PC-9 (cell line): ENCODE measurements around the gene PNMA6F. TPM values are rescaled to one million over a fixed set of nuclear protein-coding genes. Genes with fewer than 3 reads are reported as not detected.

Experiments
- BruUV-seq: library from RNA; stranded (reverse); fragments of 400-500 nt; replicated peaks from 2 replicates; lab custom pipeline; 2021; lab: Mats Ljungman, UMichigan
- CTCF ChIA-PET: fragments of 300-600 bp; sonication (Branson Sonifier 250); formaldehyde crosslinking; loops from one replicate; lab custom pipeline; 2022; ENCODE audit warnings: antibody characterized with exemption; lab: Charles Lee
- POLR2A ChIA-PET: fragments of 300-600 bp; sonication (Branson Sonifier 250); formaldehyde crosslinking; loops from one replicate; lab custom pipeline; 2022; ENCODE audit warnings: antibody characterized with exemption; ENCODE audit not compliant: unreplicated experiment; lab: Charles Lee
- DNase-seq, 2 experiments: peaks; one replicate each; pipeline versions ENCODE4 v3.0.0 to v3.0.0-alpha.2; 2015 to 2022; ENCODE audit warnings: mixed read lengths in 1 of 2
- H2AFZ ChIP-seq: fragments of 200-600 bp; sonication (generic); 2 replicates; pipeline ENCODE4 v1.8.1; 2017; ENCODE audit warnings: antibody characterized with exemption
- H3F3A ChIP-seq: fragments of 200-600 bp; sonication (generic); 2 replicates; pipeline ENCODE4 v1.8.1; 2017; ENCODE audit warnings: antibody characterized with exemption, mild to moderate bottlenecking, low read depth; ENCODE audit not compliant: insufficient read depth
- H3K27ac ChIP-seq: fragments of 200-600 bp; sonication (generic); 2 replicates; pipeline ENCODE4 v1.6.1; 2016; ENCODE audit warnings: mixed run types
- H3K27me3 ChIP-seq: fragments of 200-600 bp; sonication (generic); 2 replicates; pipeline ENCODE4 v1.6.1; 2016; ENCODE audit warnings: low read depth, mixed run types; ENCODE audit not compliant: insufficient read depth
- H3K36me3 ChIP-seq: fragments of 200-600 bp; sonication (generic); 2 replicates; pipeline ENCODE4 v1.6.1; 2016; ENCODE audit warnings: low read depth, mixed run types
- H3K4me1 ChIP-seq: fragments of 200-600 bp; sonication (generic); replicated peaks from 2 replicates; pipeline ENCODE4 v1.6.1; 2016; ENCODE audit warnings: mixed run types; ENCODE audit not compliant: insufficient read depth
- H3K4me2 ChIP-seq: fragments of 200-600 bp; sonication (generic); 2 replicates; pipeline ENCODE4 v1.6.1; 2017; ENCODE audit warnings: mixed run types
- H3K4me3 ChIP-seq: fragments of 200-600 bp; sonication (generic); 2 replicates; pipeline ENCODE4 v1.6.1; 2016; ENCODE audit warnings: mixed run types
- H3K79me2 ChIP-seq: fragments of 200-600 bp; sonication (generic); 2 replicates; pipeline ENCODE4 v1.6.1; 2017; ENCODE audit warnings: low read depth, mixed run types
- H3K9me2 ChIP-seq: fragments of 200-600 bp; sonication (generic); 2 replicates; pipeline ENCODE4 v1.8.1; 2017; ENCODE audit warnings: mild to moderate bottlenecking; ENCODE audit not compliant: insufficient read depth
- H3K9me3 ChIP-seq: fragments of 200-600 bp; sonication (generic); 2 replicates; pipeline ENCODE4 v1.8.1; 2016; ENCODE audit warnings: low read depth; ENCODE audit not compliant: insufficient read depth
- H4K20me1 ChIP-seq: fragments of 200-600 bp; sonication (generic); 2 replicates; pipeline ENCODE4 v1.8.1; 2017; ENCODE audit not compliant: insufficient read depth
- CTCF ChIP-seq: fragments of 200-600 bp; sonication (generic); conservative IDR thresholded peaks from 2 replicates; pipeline ENCODE4 v1.6.1; 2017; ENCODE audit warnings: mixed run types, antibody characterized with exemption, mild to moderate bottlenecking, moderate library complexity
- EZH2 ChIP-seq: fragments of 200-600 bp; sonication (generic); IDR thresholded peaks from 2 replicates; pipeline ENCODE4 v1.8.0; 2017; ENCODE audit warnings: antibody characterized with exemption, low read depth
- intact Hi-C: fragments of 100-400 bp; cut with micrococcal nuclease; formaldehyde crosslinking; loops from one replicate; pipeline ENCODE4 v1.10.0; 2022; ENCODE audit not compliant: unreplicated experiment
- total RNA-seq: library from RNA; stranded (reverse); gene quantifications from 2 replicates; pipeline ENCODE4 v1.2.3, GENCODE V29; 2021

Gene PNMA6F
- total RNA-seq, 1 experiment from 2014 or later = not detected

- intact Hi-C loops = no loop called here
- Histone ChIP-seq H3K9me3 (no peaks in the 10 kb centered on the region), H3K79me2 (no peaks in the 10 kb centered on the region), H4K20me1 (no peaks in the 10 kb centered on the region), H3K36me3 (no peaks in the 10 kb centered on the region), H3K27ac (no peak overlapping the region), H3K4me3 (no peak overlapping the region), H3K9me2 (no peaks in the 10 kb centered on the region), H3F3A (no peaks in the 10 kb centered on the region), H3K4me2 (no peak overlapping the region), H3K27me3 (peaks cover 43% of the 10 kb centered on the region), H2AFZ (no peak overlapping the region), H3K4me1 (no peaks in the 10 kb centered on the region)
- BruUV-seq = no TSS peak
- ChIA-PET POLR2A (no interaction called here), CTCF (no interaction called here)
- no peak for DNase-seq
- TF ChIP-seq EZH2 (no peak), CTCF (no peak)
These were observed 18.8 kb downstream of the PNMA6F start for GRCh38 chrX:153302796-153303195.

GRCh38 chrX:153301746-153302145, 19.8 kb downstream of the PNMA6F start:
- no peaks in the 10 kb centered on the region for H3K4me1 ChIP-seq
- intact Hi-C loops = no loop called here
- ChIA-PET CTCF (no interaction called here), POLR2A (no interaction called here)
- H3K4me3 ChIP-seq = no peak overlapping the region
- no peaks in the 10 kb centered on the region for H4K20me1 ChIP-seq
- H3K9me3 ChIP-seq = no peaks in the 10 kb centered on the region
- no peak overlapping the region for H2AFZ ChIP-seq
- H3K4me2 ChIP-seq = no peak overlapping the region
- BruUV-seq = no TSS peak
- H3K27me3 ChIP-seq = peaks cover 43% of the 10 kb centered on the region
- no peaks in the 10 kb centered on the region for H3K79me2 ChIP-seq
- no peaks in the 10 kb centered on the region for H3K36me3 ChIP-seq
- no peak for DNase-seq
- H3F3A ChIP-seq = no peaks in the 10 kb centered on the region
- no peak for TF ChIP-seq EZH2
- no peak for TF ChIP-seq CTCF
- no peaks in the 10 kb centered on the region for H3K9me2 ChIP-seq
- no peak overlapping the region for H3K27ac ChIP-seq

DNA sequence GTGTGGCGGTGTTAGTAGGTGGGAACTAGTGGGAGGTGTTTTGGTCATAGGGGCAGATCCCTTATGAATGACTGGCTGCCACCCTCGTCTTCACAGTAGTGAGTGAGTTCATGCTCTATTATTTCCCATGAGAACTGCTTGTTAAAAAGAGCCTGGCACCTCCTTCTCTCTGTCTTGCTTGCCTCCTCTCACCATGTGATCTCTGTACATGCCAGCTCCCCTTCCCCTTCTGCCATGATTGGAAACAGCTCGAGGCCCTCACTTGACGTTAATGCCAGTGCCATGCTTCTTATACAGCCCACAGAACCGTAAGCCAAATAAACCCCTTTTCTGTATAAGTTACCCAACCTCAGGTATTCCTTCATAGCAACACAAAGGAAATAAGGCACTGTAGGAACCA, 21.7 kb downstream of the PNMA6F start:
- intact Hi-C loops = no loop called here
- no peaks in the 10 kb centered on the region for H3K9me3 ChIP-seq
- no peaks in the 10 kb centered on the region for H3F3A ChIP-seq
- no peak for DNase-seq
- no peaks in the 10 kb centered on the region for H3K79me2 ChIP-seq
- H3K27ac ChIP-seq = no peak overlapping the region
- H2AFZ ChIP-seq = no peak overlapping the region
- no peak for TF ChIP-seq EZH2
- TF ChIP-seq CTCF = no peak
- no peaks in the 10 kb centered on the region for H3K4me1 ChIP-seq
- H3K36me3 ChIP-seq = no peaks in the 10 kb centered on the region
- no peaks in the 10 kb centered on the region for H4K20me1 ChIP-seq
- peaks cover 52% of the 10 kb centered on the region for H3K27me3 ChIP-seq
- BruUV-seq = no TSS peak
- POLR2A ChIA-PET = no interaction called here
- H3K9me2 ChIP-seq = no peaks in the 10 kb centered on the region
- H3K4me2 ChIP-seq = no peak overlapping the region
- no peak overlapping the region for H3K4me3 ChIP-seq
- CTCF ChIA-PET = no interaction called here
